NCI-H2171 treated with DMSO at 0.1 percent for 48 hours (cell line): ENCODE results near the gene COL4A4.

ENCODE experiments used
- DNase-seq: peaks from one replicate; lab custom pipeline; 2025; lab: John Stamatoyannopoulos, UW

The COL4A4 gene

DNA sequence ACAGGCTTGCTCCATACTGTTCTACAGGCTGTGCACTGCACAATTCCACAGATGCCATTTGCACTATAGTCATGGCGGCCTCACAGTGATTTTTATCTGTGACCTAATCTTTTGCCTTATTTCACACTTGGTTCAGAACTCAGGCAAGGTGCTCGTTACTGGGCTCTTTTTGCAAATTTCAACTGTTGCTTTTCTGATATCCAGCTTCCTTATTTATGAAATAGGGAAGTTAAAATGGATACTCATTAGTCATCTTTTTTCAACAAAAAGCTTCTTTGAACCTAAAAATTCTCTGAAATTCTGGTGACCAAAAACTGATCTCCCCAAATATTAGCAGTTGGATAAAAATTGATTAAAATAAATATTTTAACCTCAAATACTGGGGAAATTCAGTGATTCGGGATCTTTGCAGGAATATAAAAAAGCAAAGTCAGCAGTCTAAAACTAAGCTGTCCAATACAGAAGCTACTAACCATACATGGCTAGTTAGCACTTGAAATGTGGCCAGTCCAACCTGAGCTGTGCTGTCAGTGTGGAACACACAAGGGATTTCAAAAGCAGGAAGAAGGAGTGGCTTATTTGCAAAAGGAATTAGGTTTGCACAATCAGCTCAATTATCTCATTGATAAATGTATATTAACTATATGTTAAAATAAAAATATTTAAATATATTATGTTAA lies 134.4 kb downstream of the COL4A4 start:
- DNase-seq, result no peak

DNA sequence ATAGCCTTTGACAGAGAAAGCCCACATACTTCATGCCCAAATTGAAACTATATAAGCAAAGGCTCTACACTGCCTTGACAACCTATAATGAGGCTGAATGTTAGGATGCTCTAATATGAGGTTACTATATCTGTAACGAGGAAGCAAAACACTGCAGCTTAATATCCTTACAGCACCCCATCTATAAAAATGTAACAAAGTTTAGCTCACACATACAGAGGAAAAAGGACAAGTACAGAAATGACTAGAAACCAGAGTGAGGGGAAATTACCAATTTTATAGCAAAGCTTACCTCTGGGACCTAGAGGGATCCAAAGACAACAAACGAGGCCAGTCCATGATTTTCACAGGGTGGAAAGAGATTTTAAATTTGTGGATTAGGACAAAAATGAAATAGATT lies 138.5 kb downstream of the COL4A4 start:
- no peak for DNase-seq

DNA sequence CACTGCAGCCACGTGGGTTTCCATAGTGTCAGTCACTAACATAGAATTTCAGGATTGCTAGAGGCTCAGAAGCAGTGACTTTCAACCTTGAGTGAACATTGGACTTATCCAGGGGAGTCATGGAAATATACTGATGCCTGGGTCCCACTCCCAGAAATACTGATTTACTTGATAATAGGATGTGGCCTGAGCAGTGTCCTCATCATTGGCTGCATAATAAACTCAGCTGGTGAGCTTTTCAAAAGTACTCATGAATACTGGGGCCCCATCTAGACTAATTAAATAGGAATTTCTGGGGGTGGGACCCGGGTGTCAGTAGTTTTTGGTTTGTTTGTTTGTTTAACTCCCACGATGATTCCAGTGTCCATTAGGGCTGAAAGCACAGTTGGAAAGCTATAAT lies 141.4 kb downstream of the COL4A4 start:
- DNase-seq, result no peak

DNA sequence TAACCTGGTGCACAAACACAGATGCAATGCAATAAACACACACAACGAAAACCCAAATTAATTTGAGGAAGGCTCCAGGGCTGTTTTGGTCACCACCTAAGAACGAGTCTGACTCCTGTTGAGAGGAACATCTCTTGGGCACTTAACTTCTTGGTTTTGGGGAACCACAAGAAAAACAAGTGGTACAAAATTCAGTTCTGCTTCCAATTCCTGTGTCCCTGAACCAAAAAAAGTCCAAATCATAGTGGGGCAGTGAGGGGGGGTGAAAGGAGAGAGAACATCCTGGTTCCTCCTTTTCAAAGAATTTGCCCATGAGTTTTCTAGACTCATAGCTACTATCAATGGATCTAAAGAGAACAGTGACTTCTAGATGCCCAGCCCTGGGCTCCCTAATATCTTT lies 143.6 kb downstream of the COL4A4 start:
- DNase-seq, result no peak

DNA sequence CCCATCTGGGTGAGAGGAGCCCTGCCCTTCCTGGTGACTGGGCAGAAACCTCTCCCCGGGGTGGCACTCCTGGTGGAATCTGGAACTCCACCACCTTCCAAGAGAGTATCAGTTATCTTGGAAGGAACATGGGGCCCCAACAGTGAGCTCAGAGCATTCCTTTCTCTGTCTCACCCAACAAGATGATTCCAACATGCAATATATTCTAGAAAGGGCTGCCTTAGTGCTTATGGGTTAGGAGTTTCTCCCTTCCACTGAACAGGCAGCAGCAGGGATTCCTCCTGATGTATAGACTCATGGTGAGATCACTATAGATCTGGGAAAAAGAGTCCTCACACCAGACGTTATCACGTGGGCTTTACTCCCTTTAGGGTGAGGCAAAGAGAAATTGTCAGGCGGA lies 147.1 kb downstream of the COL4A4 start:
- no peak for DNase-seq

DNA sequence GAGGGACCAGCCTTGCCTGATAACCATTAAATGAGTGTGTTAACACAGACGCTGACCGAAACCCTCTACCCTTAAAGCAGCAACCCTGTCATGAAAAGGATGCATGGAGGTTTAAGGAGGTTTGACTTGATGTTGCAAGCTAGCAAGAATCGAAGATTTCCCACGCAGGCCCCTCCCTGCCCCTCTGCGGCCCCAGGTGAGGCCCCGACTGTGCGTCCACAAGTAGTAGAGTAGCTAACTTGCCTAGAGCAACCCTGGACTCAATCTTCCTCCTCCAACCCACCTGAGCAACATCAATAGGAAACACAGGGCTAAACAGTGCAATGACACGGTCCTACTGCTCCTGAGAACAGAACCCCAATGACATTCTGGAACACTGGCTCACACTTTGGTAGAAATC lies 150.1 kb downstream of the COL4A4 start:
- no peak for DNase-seq

DNA sequence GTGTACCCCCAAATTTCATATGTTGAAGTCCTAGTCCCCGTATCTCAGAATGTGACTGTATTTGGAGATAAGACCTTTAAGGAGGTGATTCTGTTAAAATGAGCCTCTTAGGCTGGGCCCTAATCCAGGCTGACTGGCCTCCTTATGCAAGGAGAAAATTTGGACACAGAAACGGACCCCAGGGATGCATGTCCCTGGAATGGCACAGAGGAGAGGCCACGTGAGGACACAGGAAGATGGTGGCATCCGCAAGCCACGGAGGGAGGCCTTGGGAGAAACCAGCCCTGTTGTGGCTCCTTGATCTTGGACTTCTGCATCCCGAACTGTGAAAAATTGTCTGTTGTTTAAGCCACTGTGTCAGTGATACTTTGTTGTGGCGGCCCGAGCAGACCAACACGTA lies 150.7 kb downstream of the COL4A4 start:
- DNase-seq, result no peak

DNA sequence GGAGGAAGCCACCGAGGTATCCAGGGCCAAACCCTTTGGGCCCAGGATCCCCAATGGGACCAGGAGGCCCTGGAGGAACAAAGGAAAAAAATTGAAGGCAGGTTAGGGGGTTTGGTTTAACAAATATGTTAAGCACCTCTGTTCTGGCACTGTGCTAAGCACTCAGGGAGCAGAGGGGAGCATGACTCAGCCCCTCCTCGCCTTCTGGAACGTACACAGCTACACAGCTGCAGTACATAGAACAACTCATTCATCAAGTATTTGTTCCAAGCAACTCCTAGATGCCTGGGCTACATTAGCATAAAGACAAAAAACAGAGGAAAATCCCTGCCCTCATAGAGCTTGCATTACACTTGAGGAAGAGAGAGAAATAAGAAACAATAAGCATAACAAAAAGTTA lies 153.6 kb downstream of the COL4A4 start:
- DNase-seq, result no peak

DNA sequence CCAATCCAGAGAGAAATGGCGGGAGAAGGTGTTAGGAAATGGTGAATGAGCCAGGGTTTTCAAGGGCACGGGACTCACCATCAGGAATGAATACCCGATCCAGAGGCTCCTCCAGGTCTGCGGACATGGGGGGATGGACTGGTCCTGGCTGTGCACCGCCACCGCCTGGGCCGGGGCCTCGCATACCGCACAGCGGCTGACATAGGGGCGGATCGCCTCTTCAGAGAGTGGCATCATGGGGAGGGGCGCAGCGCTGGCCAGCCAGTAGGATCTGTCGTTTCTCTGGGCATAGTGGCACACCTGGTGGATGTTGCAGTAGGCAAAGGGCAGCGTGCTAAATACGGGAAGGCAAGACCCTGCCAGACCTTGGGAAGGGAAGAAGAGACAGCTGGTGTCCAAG lies 156.1 kb downstream of the COL4A4 start:
- DNase-seq, result no peak

DNA sequence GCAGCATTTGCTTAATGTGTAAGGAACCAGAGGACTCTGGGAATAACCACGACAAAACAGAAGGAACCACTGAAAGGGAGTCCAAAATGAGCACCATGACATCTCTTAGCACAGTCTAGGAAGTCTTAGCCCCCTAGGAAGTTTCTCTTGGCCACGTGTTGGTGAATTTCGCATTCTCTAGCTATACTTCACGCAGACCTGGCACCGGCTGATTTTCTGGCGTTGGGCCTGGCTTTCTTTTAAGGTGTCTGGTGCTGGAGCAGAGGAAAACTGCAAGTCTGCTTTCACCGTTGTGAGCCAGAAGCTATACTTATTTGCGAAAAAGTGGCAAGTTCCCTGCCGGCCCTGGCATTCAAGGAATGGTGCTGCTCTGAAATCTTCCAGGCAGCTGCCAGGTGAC lies 156.9 kb downstream of the COL4A4 start:
- DNase-seq, result no peak

DNA sequence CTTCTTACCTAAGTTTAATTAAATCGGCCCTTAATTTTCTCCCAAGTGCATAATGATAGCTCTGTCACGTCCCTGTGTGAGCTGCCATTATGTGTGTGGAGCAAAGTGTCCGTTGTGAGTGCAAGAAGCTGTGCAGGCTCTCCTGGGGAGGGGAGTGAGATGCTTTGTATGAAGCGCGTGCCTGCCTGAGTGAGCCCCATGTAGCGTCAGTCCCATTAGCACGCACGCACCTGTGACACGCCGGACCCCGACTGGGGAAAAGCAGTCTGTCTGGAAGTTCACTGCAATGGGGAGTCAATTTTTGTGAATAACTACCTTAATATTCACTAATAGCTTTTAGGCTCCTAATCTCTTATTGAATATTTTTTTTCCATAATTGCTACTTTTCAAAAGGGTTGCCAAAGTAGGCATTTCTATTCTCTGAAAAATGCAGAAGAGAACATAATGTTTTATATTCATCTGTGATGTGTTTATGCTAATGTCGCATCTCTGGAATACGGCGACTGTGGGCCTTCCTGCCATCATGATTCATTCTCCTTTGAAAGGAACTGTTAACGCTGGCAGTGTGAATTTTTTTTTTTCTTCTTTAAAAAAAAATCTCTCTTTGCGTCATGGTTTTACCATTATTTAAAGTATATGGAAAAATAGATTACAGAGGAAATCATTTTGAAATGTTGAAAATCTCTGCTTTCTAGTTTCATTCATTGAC lies 157.7 kb downstream of the COL4A4 start:
- no peak for DNase-seq

DNA sequence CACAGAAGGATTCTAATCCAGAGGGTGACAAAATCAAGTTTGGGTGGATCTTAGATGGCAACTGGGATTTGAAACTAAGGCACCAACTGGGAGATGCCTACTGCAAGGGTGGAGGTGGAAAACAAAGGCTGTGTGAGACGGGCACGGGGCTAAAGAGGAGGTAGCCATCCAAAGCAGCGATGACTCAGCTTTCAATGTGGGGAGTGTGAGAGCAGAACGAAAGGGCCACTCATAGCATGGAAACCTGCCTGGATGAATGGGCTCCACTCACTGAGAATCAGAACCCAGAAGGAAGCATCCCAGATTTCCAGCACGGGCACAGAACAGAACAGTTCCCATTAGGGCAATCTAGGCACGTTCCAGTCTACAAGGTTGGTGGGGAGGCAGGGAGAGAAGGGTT lies 159.5 kb downstream of the COL4A4 start:
- DNase-seq, result no peak

DNA sequence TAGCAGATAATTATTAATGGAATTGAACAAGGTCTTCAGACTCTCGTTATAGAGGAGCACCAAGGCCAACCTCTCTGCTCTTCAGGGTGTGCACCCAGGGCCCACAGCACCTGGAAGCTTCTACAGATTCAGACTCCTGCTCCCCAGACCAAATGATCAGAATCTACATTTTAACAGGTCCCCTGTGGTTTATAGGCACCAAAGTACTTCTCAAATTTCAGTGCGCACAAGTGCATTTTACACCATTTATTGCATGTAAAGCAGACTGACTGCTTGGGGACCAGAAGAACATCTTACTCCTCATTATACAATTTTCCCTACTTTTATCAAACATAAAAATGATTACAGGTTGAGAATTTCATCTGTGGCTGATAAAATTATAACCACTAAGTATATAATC lies 163.9 kb downstream of the COL4A4 start:
- peak; percentile 34 for DNase-seq

DNA sequence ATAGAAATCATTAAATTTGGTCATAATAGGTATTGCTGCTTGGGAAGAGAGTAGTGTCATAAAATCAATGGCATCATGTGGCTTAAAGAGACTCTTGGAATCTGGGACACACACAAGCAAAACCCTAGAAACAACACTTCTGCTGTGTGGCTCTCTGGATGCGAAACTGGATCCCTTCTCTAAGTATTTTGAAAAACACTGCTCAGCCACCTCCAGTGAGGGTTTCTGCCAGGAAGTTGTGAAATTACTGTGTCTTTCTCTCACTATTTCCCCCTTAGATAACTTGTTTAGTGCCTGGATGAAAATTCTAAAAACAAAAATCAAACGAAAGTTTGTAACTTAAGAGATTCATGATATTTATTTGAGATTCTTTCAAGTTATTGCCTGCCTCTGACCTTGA lies 164.3 kb downstream of the COL4A4 start:
- no peak for DNase-seq

DNA sequence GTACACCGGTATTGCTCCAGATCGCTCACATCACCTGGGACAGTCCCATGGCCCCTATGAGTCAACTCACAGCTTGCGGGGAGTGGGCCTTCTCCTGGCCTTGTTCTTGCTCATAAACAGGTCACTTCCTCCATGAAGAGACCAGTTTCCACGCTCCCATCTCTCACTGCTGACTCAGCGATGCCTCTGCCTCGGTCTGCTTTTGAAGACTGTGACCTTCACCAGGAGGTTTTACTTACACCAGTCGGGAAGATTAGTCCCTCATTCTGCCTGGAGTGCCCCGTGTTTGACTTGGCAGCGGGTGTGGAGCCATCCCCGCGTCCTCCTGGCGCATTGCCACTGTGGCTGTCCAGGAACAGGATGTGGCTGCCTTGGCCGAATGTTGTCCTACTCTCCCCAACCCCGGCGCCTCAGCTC lies 168.4 kb downstream of the COL4A4 start:
- no peak for DNase-seq

DNA sequence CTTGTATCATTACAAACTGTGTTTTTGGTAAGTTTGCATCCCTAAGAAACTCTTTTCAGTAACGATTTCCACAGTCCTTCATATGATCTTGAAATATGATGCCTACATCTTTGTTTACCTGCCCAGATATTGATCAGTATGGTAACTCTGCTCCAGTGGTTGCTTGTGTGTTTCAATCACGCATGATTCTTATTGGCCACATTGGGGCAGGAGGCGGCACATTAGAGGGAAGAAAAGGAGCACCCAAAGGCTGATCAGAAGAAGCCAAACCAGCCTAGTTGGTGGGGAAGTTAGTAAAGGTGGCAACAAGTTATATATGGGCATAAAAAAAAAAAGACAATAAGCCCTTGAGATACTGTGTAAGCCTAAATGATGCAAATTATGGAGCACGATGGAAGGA lies 169.2 kb downstream of the COL4A4 start:
- no peak for DNase-seq

DNA sequence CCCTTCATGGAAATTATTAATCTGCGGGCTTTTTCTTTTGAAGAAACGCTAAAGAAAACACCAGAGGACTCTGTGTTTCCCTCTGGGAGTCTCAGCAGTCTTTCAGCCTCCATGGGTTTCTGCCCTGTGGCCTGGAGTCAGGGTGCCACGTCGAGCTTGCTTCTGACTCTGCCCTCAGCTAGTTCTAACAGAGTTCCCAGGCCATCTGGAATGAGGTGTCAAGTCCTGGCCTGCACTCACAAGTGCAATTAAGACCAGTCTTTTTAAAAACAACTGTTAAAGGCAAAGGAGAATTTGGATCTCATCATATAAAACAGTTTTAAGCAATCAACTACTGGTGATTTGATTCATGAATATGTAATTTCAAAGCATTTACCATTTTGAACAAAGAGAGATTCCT lies 170.8 kb downstream of the COL4A4 start:
- DNase-seq, result no peak

DNA sequence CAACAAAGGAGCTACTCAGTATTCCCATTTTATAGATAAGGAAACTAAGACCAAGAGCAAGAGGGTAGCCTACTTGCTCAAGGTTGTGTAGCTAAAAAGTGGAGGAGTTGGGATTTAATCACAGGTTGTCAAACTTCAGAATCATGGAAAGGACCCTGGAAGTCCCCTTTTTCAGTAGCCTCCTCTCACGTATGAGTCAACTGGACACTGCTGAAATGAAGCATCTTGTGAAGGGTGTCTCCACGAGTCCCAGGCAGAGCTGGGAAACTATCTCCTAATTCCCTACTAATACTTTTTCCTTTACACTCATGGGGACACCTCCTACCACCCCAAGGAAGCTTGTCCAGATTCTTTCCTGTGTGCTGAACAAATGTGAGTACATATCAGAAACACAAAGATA lies 172.3 kb downstream of the COL4A4 start:
- DNase-seq, result no peak

DNA sequence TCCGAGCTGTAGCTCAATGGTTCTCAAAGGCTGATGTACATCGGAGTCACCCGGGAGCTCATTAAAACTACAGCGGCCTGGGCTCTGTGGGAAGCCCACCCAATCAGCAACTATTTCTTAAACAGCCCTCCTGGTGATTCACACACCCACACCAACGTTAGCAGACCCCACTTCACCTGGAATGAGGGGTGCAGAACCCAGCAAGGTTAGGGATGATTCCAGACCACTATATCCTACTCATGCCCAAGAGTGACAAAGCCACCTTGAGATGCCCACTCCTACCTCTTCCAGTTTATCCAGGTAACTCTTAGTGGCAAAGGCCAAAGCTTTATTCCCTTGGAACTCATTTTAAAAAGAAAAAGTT lies 178.4 kb downstream of the COL4A4 start:
- no peak for DNase-seq

DNA sequence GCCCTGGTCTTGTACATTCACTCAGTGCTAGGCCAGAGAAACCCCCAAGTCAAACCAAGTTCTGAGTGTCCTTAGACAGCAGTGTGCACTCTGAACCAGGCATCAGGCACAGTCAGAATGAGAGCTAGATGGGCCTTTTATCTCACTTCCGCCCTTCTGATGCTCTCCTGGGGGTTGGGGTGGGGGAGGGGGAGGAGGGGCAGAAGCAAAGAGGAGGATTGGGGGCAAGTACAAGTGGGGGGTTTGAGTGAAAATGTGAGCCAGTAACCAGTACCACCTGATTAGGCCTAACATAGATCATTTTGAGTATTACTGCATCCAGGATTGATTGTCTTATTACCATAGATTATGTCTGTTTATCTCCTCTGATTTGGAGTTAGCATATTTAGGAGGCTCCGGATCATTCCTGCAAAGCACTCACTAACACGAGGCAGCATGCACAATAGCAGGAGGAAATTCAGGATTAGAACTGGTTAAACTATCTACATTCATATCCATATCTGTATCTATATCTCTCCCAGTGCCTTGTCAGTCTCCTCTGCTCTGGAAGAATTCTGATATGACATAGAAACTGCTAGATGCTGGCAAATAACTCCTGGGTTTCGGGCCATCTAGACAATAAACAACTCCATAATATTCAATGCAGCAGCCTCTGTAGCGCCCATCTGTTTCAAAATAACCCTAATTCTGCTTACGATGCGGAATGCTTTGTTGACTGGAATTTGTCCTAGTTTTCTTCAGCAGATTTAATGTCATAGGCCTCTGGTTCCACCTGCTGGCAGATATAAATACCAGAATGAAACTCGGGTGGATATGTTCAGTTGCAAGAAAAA lies 179.0 kb downstream of the COL4A4 start:
- DNase-seq, result peak; percentile 71

DNA sequence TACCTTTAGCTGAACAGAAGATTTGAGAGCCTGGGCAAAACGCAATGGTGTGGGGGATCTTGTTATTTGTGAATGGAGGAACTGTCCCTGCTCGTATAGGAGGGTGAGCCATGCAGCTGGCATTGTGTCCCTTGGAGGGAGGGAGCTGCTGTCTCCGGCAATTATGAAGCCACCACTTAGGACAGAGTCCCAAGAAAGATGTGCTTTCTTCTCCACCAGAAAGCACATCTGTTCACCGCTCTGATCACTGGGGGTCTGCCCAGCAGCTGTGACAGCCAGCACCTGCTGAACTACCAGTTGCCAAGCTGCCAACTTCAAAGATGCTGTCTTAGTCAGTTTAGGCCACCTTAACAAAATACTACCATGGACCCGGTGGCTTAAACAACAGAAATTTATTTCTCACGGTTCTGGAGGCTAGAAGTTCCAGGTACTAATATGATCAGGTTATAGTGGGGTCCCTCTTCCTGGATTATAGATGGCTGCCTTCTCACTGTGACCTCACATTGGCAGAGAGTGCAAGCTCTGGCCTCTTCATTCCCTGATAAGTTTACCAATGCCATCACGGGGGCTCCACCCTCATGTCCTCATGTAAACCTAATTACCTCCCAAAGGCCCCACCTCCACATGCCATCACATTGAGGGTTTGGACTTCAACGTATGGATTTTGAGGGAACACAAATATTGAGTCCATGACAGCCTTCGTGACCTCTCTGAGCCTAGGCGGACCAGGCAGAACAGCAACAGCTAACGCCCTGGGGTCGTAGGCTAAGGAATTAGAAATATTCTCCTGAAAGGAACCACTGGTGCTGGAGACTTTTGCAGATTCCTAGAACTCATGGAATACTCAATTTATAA lies 179.9 kb downstream of the COL4A4 start:
- DNase-seq, result no peak

DNA sequence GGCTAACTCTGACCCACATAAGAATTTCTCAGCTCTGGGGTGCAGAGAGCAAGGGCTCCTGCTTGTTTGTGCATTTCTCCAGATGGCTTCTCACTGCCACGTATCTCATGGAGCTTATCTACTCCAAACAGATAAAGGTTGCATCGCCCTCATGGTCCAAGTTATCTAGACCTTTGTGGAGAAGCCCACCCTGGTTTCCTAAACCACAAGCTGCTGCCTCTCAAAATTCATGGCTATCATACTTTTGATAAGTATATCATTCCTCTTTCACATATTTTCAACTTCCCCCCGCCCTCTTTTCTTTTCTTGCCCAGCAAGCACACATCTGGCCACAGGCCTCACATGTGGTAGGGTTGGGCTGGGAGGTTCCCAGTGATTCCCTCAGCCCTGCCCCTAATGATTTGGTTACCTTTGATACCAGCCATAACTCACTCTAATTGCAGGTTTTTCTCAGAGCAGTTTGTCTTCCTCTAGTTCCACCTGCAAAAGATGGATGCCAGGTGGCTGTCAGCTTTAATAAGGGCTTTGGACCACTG lies 182.1 kb downstream of the COL4A4 start:
- no peak for DNase-seq
